ENCODE results near the gene GABRA5. TPM values are rescaled to one million over a fixed set of nuclear protein-coding genes. Genes with fewer than 3 reads are reported as not detected.

GABRA5 gene
- total and polyA plus RNA-seq, 2 of the 13 experiments (the other 11 are each of a cell fraction or from before 2014, with no cell fraction given): not detected

- TF ChIP-seq ZNF224 (CRISPR knock-in tag; IDR thresholded peaks at IDR 0.05): no peak
Observed at GRCh38 chr15:26936502-26936901, 69.6 kb downstream of the GABRA5 start (continued).

GRCh38 chr15:26937134-26937533, 70.3 kb downstream of the GABRA5 start:
- Histone ChIP-seq H4K20me1 (ENCODE audit: insufficient read depth, low read length) (no peaks in the 10 kb centered on the region), H3K27ac (ENCODE audit: extremely low read length, insufficient read depth, low read length) (no peak overlapping the region), H3K9me3 (ENCODE audit: low read length) (no peaks in the 10 kb centered on the region), H3K4me3 (replicated peaks in 1 of 3; ENCODE audit: insufficient read depth in 1 of 3, low read depth in 2 of 3, low read length in 3 of 3) (no peak overlapping the region), H3K4me2 (ENCODE audit: low read depth, low read length) (no peak overlapping the region), H3K79me2 (ENCODE audit: insufficient read depth, low read length) (no peaks in the 10 kb centered on the region), H3K36me3 (replicated peaks in 1 of 2; ENCODE audit: control insufficient read depth in 1 of 2, insufficient read depth in 2 of 2, low read length in 2 of 2) (no peaks in the 10 kb centered on the region), H3K27me3 (ENCODE audit: control insufficient read depth in 1 of 2, insufficient read depth in 2 of 2, low read length in 2 of 2) (peaks cover 0 to under 1% of the 10 kb centered on the region in 2 experiments; a peak in 1 of 5 replicates), H2AFZ (ENCODE audit: low read length) (no peak overlapping the region), H3K4me1 (ENCODE audit: insufficient read depth, low read length) (no peaks in the 10 kb centered on the region), H3K9ac (ENCODE audit: insufficient read depth, low read depth, low read length) (no peak overlapping the region)
- POLR2A ChIA-PET: no interaction called here
- CTCF ChIA-PET (ENCODE audit: low intra/inter-chr PET ratio, low total read pairs): no interaction called here
- FAIRE-seq (no peak), DNase-seq (ENCODE audit: low spot score) (no peak), ATAC-seq (no peak)
- no peak for TF ChIP-seq ZFP41 (CRISPR knock-in tag; IDR thresholded peaks at IDR 0.05; ENCODE audit: borderline replicate concordance)
- TF ChIP-seq PITX1 (CRISPR knock-in tag; IDR thresholded peaks at IDR 0.05): no peak
- TF ChIP-seq TSC22D2 (CRISPR knock-in tag; IDR thresholded peaks at IDR 0.05; ENCODE audit: borderline replicate concordance): no peak
- no peak for TF ChIP-seq ZNF563 (CRISPR knock-in tag; IDR thresholded peaks at IDR 0.05)
- TF ChIP-seq ZNF556 (CRISPR knock-in tag; IDR thresholded peaks at IDR 0.05; ENCODE audit: borderline replicate concordance): no peak
- no peak for TF ChIP-seq HMG20A (CRISPR knock-in tag; IDR thresholded peaks at IDR 0.05; ENCODE audit: borderline replicate concordance)
- TF ChIP-seq ZNF616 (CRISPR knock-in tag; IDR thresholded peaks at IDR 0.05; ENCODE audit: low read depth): no peak
- no peak for TF ChIP-seq ZNF501 (CRISPR knock-in tag; IDR thresholded peaks at IDR 0.05)
- TF ChIP-seq SIN3A (IDR thresholded peaks at IDR 0.05; ENCODE audit: borderline replicate concordance, low read depth, low read length): no peak
- no peak for TF ChIP-seq ZNF367 (CRISPR knock-in tag; IDR thresholded peaks at IDR 0.05; ENCODE audit: borderline replicate concordance)
- TF ChIP-seq POLR2AphosphoS2 (IDR thresholded peaks at IDR 0.05; ENCODE audit: low read depth, low read length): no peak
- no peak for TF ChIP-seq ZBTB1 (CRISPR knock-in tag; IDR thresholded peaks at IDR 0.05; ENCODE audit: borderline replicate concordance)
- TF ChIP-seq ZSCAN25 (CRISPR knock-in tag; IDR thresholded peaks at IDR 0.05): no peak
- TF ChIP-seq LBX2 (CRISPR knock-in tag; IDR thresholded peaks at IDR 0.05; ENCODE audit: borderline replicate concordance): no peak
- no peak for TF ChIP-seq ZNF615 (CRISPR knock-in tag; IDR thresholded peaks at IDR 0.05; ENCODE audit: borderline replicate concordance)
- TF ChIP-seq NR2C2 (CRISPR knock-in tag; IDR thresholded peaks at IDR 0.05; ENCODE audit: borderline replicate concordance): no peak
- TF ChIP-seq ZNF784 (CRISPR knock-in tag; IDR thresholded peaks at IDR 0.05; ENCODE audit: borderline replicate concordance): no peak
- no TSS peak for BruUV-seq (replicated peaks)
- 39% methylated on average over 8 of the region's 13 CpGs for WGBS (ENCODE audit: low lambda C conversion rate)
- in situ Hi-C loops (cut with HindIII; ENCODE audit: extremely low pct_ligation_motif_present, low pct_unique_long_range_greater_than_20kb) (no loop called here), intact Hi-C loops (cut with micrococcal nuclease; ENCODE audit: unreplicated experiment) (no loop called here)

All from HepG2 (cell line).